Panc1 (cell line): ENCODE results near the gene CD48. TPM values are rescaled to one million over a fixed set of nuclear protein-coding genes. Genes with fewer than 3 reads are reported as not detected.

Source experiments
- ATAC-seq: fragments of 200-7000 bp; cut with Tn5 transposase; 2 replicates; pipeline ENCODE4 v1.9.1; 2020; ENCODE audit warnings: mild to moderate bottlenecking, moderate library complexity
- BruUV-seq: library from RNA; stranded (reverse); fragments of 400-500 nt; replicated peaks from 2 replicates; lab custom pipeline; 2021; lab: Mats Ljungman, UMichigan
- CTCF ChIA-PET: fragments of 300-600 bp; sonication (Branson Sonifier 250); formaldehyde crosslinking; loops from one replicate; lab custom pipeline; 2022; ENCODE audit warnings: antibody characterized with exemption; lab: Charles Lee
- POLR2A ChIA-PET: fragments of 300-600 bp; sonication (Branson Sonifier 250); formaldehyde crosslinking; loops from one replicate; lab custom pipeline; 2022; ENCODE audit warnings: antibody characterized with exemption; lab: Charles Lee
- DNase-seq: peaks from one replicate; pipeline ENCODE4 v3.0.0-alpha.2; 2010; ENCODE audit warnings: low read depth, low spot score
- H3K27ac ChIP-seq: 2 replicates; pipeline ENCODE4 v1.5.1; 2011; ENCODE audit warnings: mild to moderate bottlenecking, low read length, inconsistent platforms
- H3K27me3 ChIP-seq: fragments of 200-500 bp; sonication (Bioruptor generic); 2 replicates; pipeline ENCODE4 v1.6.0; 2014; ENCODE audit warnings: low read length, inconsistent platforms; ENCODE audit not compliant: control insufficient read depth, insufficient read depth
- H3K36me3 ChIP-seq: fragments of 200-500 bp; sonication (Bioruptor generic); 2 replicates; pipeline ENCODE4 v1.5.1; 2014; ENCODE audit warnings: inconsistent platforms, mild to moderate bottlenecking, low read length, moderate library complexity; ENCODE audit not compliant: control insufficient read depth, insufficient read depth
- H3K4me1 ChIP-seq: 2 replicates; pipeline ENCODE4 v1.5.1; 2011; ENCODE audit warnings: inconsistent platforms, mild to moderate bottlenecking, low read length, moderate library complexity; ENCODE audit not compliant: control insufficient read depth, insufficient read depth
- H3K4me3 ChIP-seq, 2 experiments: 2 replicates each; pipeline ENCODE4 v1.5.1; 2011 to 2012; ENCODE audit warnings: low read depth in 2 of 2, low read length in 2 of 2, mild to moderate bottlenecking in 2 of 2, inconsistent platforms in 1 of 2, moderate library complexity in 1 of 2
- H3K9me3 ChIP-seq: fragments of 200-500 bp; sonication (Bioruptor generic); 2 replicates; pipeline ENCODE4 v1.5.1; 2014; ENCODE audit warnings: low read depth, mild to moderate bottlenecking, inconsistent platforms, low read length, moderate library complexity; ENCODE audit not compliant: control insufficient read depth, insufficient read depth
- POLR2AphosphoS5 ChIP-seq: IDR thresholded peaks from 2 replicates; pipeline ENCODE4 v1.6.1; 2012; ENCODE audit warnings: mild to moderate bottlenecking, low read depth, low read length, moderate library complexity
- SIN3A ChIP-seq: IDR thresholded peaks from 2 replicates; pipeline ENCODE4 v1.6.1; 2012; ENCODE audit warnings: low read depth, mild to moderate bottlenecking, low read length, moderate library complexity, borderline replicate concordance; ENCODE audit not compliant: insufficient read depth
- TCF7L2 ChIP-seq: IDR thresholded peaks from 2 replicates; pipeline ENCODE4 v1.6.1; 2011; ENCODE audit warnings: mild to moderate bottlenecking, low read depth, low read length, inconsistent platforms
- in situ Hi-C: cut with HindIII; loops from 2 replicates; pipeline ENCODE4 v1.10.0; 2016; ENCODE audit warnings: low sequenced_read_pairs, low pct_unique_long_range_greater_than_20kb
- intact Hi-C: fragments of 100-400 bp; cut with micrococcal nuclease; formaldehyde crosslinking; loops from one replicate; pipeline ENCODE4 v1.10.0; 2022; ENCODE audit not compliant: unreplicated experiment
- total RNA-seq: library from RNA; stranded (reverse); gene quantifications from one replicate; pipeline ENCODE4 v1.2.1, GENCODE V29; 2021; ENCODE audit not compliant: unreplicated experiment
- TF ChIP-seq, protein P1 (sequence below): fragments of 450-650 bp; IDR thresholded peaks from 2 replicates; pipeline ENCODE4 v1.5.1; 2017; ENCODE audit warnings: mild to moderate bottlenecking
- TF ChIP-seq, protein P2 (sequence below), 2 experiments: IDR thresholded peaks; 2 replicates each; pipeline ENCODE4 v1.6.1; 2011 to 2012; ENCODE audit warnings: low read depth in 2 of 2, control low read depth in 1 of 2, low read length in 1 of 2, mild to moderate bottlenecking in 1 of 2, moderate library complexity in 1 of 2; ENCODE audit not compliant: insufficient read depth in 1 of 2

The CD48 gene
- total RNA-seq, 1 experiment from 2014 or later, result 0.67 TPM

DNA sequence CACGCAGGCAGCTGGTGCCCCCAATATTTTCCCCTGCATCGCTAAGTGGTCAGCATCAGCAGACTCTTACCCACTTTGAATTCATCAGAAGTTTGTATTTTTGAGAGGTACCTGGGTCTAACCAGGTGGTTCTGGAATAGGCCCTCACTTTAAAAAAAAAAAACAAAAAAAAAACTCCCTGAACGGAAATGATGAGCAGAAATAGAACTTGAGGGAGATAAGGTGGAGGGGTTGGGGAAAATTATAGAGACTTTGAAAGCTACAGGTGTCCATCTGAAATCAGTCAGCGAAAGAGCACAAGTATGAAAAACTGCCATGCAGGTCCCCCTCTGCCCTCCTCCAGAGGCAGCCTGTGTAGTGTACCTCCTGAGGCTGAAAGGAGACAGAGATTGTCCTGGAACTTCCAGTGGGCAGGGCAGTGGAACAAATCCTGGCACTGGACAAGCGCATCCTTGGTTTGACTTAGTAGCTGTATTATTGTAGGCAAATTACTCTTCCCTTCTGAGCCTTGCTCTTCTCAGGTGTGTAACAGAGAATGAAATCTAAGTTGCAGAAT lies 28.6 kb upstream of the CD48 start:
- in situ Hi-C loops (no loop called here), intact Hi-C loops (no loop called here)
- Histone ChIP-seq H3K27me3 (peaks cover 3% of the 10 kb centered on the region; the same call in 1 of the 2 replicates), H3K27ac (no peak overlapping the region), H3K4me3 (no peak overlapping the region), H3K4me1 (no peaks in the 10 kb centered on the region), H3K9me3 (no peaks in the 10 kb centered on the region), H3K36me3 (no peaks in the 10 kb centered on the region)
- ATAC-seq, result no peak
- no peak for DNase-seq
- no TSS peak for BruUV-seq
- CTCF ChIA-PET, result no interaction called here
- TF ChIP-seq, protein P1, sequence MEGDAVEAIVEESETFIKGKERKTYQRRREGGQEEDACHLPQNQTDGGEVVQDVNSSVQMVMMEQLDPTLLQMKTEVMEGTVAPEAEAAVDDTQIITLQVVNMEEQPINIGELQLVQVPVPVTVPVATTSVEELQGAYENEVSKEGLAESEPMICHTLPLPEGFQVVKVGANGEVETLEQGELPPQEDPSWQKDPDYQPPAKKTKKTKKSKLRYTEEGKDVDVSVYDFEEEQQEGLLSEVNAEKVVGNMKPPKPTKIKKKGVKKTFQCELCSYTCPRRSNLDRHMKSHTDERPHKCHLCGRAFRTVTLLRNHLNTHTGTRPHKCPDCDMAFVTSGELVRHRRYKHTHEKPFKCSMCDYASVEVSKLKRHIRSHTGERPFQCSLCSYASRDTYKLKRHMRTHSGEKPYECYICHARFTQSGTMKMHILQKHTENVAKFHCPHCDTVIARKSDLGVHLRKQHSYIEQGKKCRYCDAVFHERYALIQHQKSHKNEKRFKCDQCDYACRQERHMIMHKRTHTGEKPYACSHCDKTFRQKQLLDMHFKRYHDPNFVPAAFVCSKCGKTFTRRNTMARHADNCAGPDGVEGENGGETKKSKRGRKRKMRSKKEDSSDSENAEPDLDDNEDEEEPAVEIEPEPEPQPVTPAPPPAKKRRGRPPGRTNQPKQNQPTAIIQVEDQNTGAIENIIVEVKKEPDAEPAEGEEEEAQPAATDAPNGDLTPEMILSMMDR, result no peak
- no peak for TF ChIP-seq SIN3A
- no peak for TF ChIP-seq TCF7L2
- no peak for TF ChIP-seq POLR2AphosphoS5
- TF ChIP-seq, protein P2, sequence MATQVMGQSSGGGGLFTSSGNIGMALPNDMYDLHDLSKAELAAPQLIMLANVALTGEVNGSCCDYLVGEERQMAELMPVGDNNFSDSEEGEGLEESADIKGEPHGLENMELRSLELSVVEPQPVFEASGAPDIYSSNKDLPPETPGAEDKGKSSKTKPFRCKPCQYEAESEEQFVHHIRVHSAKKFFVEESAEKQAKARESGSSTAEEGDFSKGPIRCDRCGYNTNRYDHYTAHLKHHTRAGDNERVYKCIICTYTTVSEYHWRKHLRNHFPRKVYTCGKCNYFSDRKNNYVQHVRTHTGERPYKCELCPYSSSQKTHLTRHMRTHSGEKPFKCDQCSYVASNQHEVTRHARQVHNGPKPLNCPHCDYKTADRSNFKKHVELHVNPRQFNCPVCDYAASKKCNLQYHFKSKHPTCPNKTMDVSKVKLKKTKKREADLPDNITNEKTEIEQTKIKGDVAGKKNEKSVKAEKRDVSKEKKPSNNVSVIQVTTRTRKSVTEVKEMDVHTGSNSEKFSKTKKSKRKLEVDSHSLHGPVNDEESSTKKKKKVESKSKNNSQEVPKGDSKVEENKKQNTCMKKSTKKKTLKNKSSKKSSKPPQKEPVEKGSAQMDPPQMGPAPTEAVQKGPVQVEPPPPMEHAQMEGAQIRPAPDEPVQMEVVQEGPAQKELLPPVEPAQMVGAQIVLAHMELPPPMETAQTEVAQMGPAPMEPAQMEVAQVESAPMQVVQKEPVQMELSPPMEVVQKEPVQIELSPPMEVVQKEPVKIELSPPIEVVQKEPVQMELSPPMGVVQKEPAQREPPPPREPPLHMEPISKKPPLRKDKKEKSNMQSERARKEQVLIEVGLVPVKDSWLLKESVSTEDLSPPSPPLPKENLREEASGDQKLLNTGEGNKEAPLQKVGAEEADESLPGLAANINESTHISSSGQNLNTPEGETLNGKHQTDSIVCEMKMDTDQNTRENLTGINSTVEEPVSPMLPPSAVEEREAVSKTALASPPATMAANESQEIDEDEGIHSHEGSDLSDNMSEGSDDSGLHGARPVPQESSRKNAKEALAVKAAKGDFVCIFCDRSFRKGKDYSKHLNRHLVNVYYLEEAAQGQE (IDR thresholded peaks at IDR 0.05; ENCODE audit: insufficient read depth in 1 of 2, low read depth in 2 of 2, low read length in 1 of 2), result no peak
- POLR2A ChIA-PET, result no interaction called here

DNA sequence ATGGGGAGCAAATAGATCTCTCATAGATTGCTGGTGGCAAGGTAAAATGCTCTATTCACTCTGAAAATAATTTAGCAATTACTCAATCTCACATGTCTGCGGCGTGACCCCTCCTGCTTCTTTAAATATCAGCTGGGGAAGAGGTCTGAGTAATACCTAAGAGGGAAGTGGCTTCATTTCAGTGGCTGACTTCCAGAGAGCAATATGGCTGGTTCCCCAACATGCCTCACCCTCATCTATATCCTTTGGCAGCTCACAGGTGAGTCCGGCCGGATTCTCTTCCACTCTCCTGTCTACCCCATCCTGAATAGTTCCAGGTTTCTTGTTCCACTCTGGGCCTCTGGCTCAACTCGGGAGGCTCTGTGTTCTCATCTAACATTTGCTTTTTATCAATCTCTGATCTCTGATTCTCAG lies 27.5 kb upstream of the CD48 start, which contains the start of gene SLAMF7:
TSS of gene SLAMF7 (plus strand) at position 150 of the 414 bp plus-strand sequence. CDS start at position 205, 55 bp downstream.
- in situ Hi-C loops, result no loop called here
- Histone ChIP-seq H3K4me3 (no peak within 1 kb of the TSS), H3K4me1 (no peaks in the 10 kb centered on the region), H3K27ac (no peak within 1 kb of the TSS), H3K36me3 (no peaks in the 10 kb centered on the region), H3K9me3 (no peaks in the 10 kb centered on the region), H3K27me3 (no peaks in the 10 kb centered on the region; the same call in 1 of the 2 replicates)
- no TSS peak for BruUV-seq
- TF ChIP-seq SIN3A (no peak), TCF7L2 (no peak)
- no peak for ATAC-seq
- no peak for DNase-seq
- ChIA-PET POLR2A (no interaction called here), CTCF (no interaction called here)
- intact Hi-C loops, result no loop called here

DNA sequence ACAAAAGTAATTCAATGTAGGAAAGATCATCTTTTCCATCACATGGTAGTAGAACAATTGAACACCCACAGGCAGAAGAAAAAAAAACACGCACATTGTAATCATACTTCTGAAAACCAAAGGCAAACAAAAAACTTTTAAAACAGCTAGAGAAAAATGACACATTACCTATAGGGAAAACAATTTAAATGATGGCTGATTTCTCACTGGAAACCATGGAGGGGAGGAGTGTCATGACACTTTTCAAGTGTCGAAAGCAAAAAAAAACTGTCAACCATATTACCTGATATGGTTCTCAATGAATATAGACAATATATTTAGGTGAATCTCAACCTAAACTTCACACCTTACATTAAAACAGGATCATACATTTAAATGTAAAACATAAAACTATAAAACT lies 26.6 kb upstream of the CD48 start:
- H3K9me3 ChIP-seq, result no peaks in the 10 kb centered on the region
- TF ChIP-seq, protein P1, result no peak
- TF ChIP-seq SIN3A, result no peak
- TF ChIP-seq TCF7L2, result no peak
- no peak for TF ChIP-seq POLR2AphosphoS5
- TF ChIP-seq, protein P2 (IDR thresholded peaks at IDR 0.05; ENCODE audit: insufficient read depth in 1 of 2, low read depth in 2 of 2, low read length in 1 of 2), result no peak
- no peak for ATAC-seq
- no peaks in the 10 kb centered on the region for H3K36me3 ChIP-seq
- CTCF ChIA-PET, result no interaction called here
- H3K27me3 ChIP-seq, result no peaks in the 10 kb centered on the region; the same call in 1 of the 2 replicates
- no TSS peak for BruUV-seq
- in situ Hi-C loops, result no loop called here
- DNase-seq, result no peak
- no peak overlapping the region for H3K4me3 ChIP-seq
- no peak overlapping the region for H3K27ac ChIP-seq
- POLR2A ChIA-PET, result no interaction called here
- intact Hi-C loops, result no loop called here
- no peaks in the 10 kb centered on the region for H3K4me1 ChIP-seq
